ENCODE results near the gene OBSCN.

GRCh38 chr1:228396770-228397662, 189.2 kb downstream of the OBSCN start:
- TF ChIP-seq CTCF (conservative IDR thresholded peaks at IDR 0.05) (no peak), ZFX (IDR thresholded peaks at IDR 0.05) (no peak)

All from C4-2B (cell line).